ENCODE results near the gene ANGPTL4.
"Not testable (repeated sequence)": the region's sequence is repeated elsewhere in the genome, so short reads cannot be mapped to it uniquely, and the experiment has no call there.

GRCh38 chr19:8352845-8353244 lies 11.1 kb upstream of the ANGPTL4 start:
- TF ChIP-seq CTCF (conservative IDR thresholded peaks at IDR 0.05; ENCODE audit: low read length); EZH2phosphoT487 (IDR thresholded peaks at IDR 0.05; ENCODE audit: borderline replicate concordance): not testable (repeated sequence)
